Nephron progenitor cell (in vitro differentiated cells): Measurements from ENCODE around the gene FAM210A.

ENCODE experiments used
- DNase-seq: peaks from one replicate; pipeline ENCODE4 v3.0.0; 2021
- H3K27ac Mint-ChIP-seq: 2 replicates; pipeline ENCODE4 v1.8.0; 2021; ENCODE audit warnings: mild to moderate bottlenecking, moderate library complexity, mixed read lengths
- H3K27me3 Mint-ChIP-seq: 2 replicates; pipeline ENCODE4 v1.8.0; 2021; ENCODE audit warnings: mild to moderate bottlenecking, low read depth, mixed read lengths; ENCODE audit not compliant: poor library complexity
- H3K36me3 Mint-ChIP-seq: 2 replicates; pipeline ENCODE4 v1.8.0; 2021; ENCODE audit warnings: low read depth, mixed read lengths
- H3K4me1 Mint-ChIP-seq: 2 replicates; pipeline ENCODE4 v1.8.0; 2021; ENCODE audit warnings: mixed read lengths
- H3K4me3 Mint-ChIP-seq: 2 replicates; pipeline ENCODE4 v1.8.0; 2021; ENCODE audit warnings: mild to moderate bottlenecking, moderate library complexity, mixed read lengths
- H3K9me3 Mint-ChIP-seq: 2 replicates; pipeline ENCODE4 v1.8.0; 2021; ENCODE audit warnings: mild to moderate bottlenecking, moderate library complexity, mixed read lengths
- CTCF ChIP-seq: fragments of 200-600 bp; sonication (generic); IDR thresholded peaks from 2 replicates; pipeline ENCODE4 v1.5.0; 2021; ENCODE audit warnings: antibody characterized with exemption

The FAM210A gene

GRCh38 chr18:13726232-13726971 is at the start of gene FAM210A, which contains the start of gene RNMT:
FAM210A (minus strand) TSS chr18:13726558; CDS start chr18:13682077, 44,481 bp downstream.
RNMT (plus strand) TSS chr18:13726673; CDS start chr18:13731518, 4,845 bp downstream.
- Mint-ChIP-seq H3K9me3 (peaks cover 7% of the 10 kb centered on the region), H3K27me3 (no peaks in the 10 kb centered on the region), H3K27ac (peak within 1 kb of the TSS; percentile 100), H3K36me3 (peaks cover 35% of the 10 kb centered on the region), H3K4me3 (peak within 1 kb of the TSS; percentile 94), H3K4me1 (peaks cover 39% of the 10 kb centered on the region)
- peak; percentile 92 for DNase-seq
- no peak for TF ChIP-seq CTCF

- DNase-seq, result no peak
- no peaks in the 10 kb centered on the region for H3K4me1 Mint-ChIP-seq
- H3K9me3 Mint-ChIP-seq, result peaks cover 18% of the 10 kb centered on the region
- H3K27ac Mint-ChIP-seq, result no peak overlapping the region
- H3K4me3 Mint-ChIP-seq, result no peak overlapping the region
- peaks cover 2% of the 10 kb centered on the region for H3K27me3 Mint-ChIP-seq
- H3K36me3 Mint-ChIP-seq, result no peaks in the 10 kb centered on the region
- no peak for TF ChIP-seq CTCF
Observed at GRCh38 chr18:13775058-13775457, 48.7 kb upstream of the FAM210A start.

- no peak for TF ChIP-seq CTCF
Observed at GRCh38 chr18:13762690-13763439, 36.5 kb upstream of the FAM210A start.

GRCh38 chr18:13760047-13760446 is 33.7 kb upstream of the FAM210A start:
- no peak overlapping the region for H3K4me3 Mint-ChIP-seq
- peaks cover 94% of the 10 kb centered on the region for H3K36me3 Mint-ChIP-seq
- peaks cover 35% of the 10 kb centered on the region for H3K9me3 Mint-ChIP-seq

More at GRCh38 chr18:13762690-13763439, 36.5 kb upstream of the FAM210A start:
- H3K4me1 Mint-ChIP-seq, result no peaks in the 10 kb centered on the region
- H3K36me3 Mint-ChIP-seq, result peaks cover 82% of the 10 kb centered on the region
- H3K27me3 Mint-ChIP-seq, result peaks cover 3% of the 10 kb centered on the region
- H3K9me3 Mint-ChIP-seq, result peaks cover 53% of the 10 kb centered on the region
- no peak for DNase-seq
- no peak overlapping the region for H3K4me3 Mint-ChIP-seq
- H3K27ac Mint-ChIP-seq, result peak overlapping the region; percentile 70

GRCh38 chr18:13758622-13759021 is 32.3 kb upstream of the FAM210A start:
- H3K36me3 Mint-ChIP-seq, result peaks cover 91% of the 10 kb centered on the region
- TF ChIP-seq CTCF, result no peak
- H3K27me3 Mint-ChIP-seq, result no peaks in the 10 kb centered on the region
- H3K4me1 Mint-ChIP-seq, result no peaks in the 10 kb centered on the region
- no peak overlapping the region for H3K4me3 Mint-ChIP-seq
- peaks cover 21% of the 10 kb centered on the region for H3K9me3 Mint-ChIP-seq
- no peak overlapping the region for H3K27ac Mint-ChIP-seq
- no peak for DNase-seq

More at GRCh38 chr18:13760047-13760446, 33.7 kb upstream of the FAM210A start:
- H3K4me1 Mint-ChIP-seq, result no peaks in the 10 kb centered on the region
- no peak overlapping the region for H3K27ac Mint-ChIP-seq
- H3K27me3 Mint-ChIP-seq, result peaks cover 3% of the 10 kb centered on the region
- no peak for DNase-seq
- no peak for TF ChIP-seq CTCF
